GM12891 (cell line): ENCODE measurements around the gene PAQR4.
"Not testable (repeated sequence)": the region's sequence is repeated elsewhere in the genome, so short reads cannot be mapped to it uniquely, and the experiment has no call there.

Experiments
- DNase-seq: peaks from one replicate; pipeline ENCODE4 v3.0.0; 2011; ENCODE audit warnings: low spot score; ENCODE audit not compliant: insufficient read length
- FAIRE-seq: peaks from 2 replicates; lab custom pipeline; 2011; peaks lifted over from hg19 to GRCh38; lab: Jason Lieb, UNC
- PAX5 ChIP-seq: IDR thresholded peaks from 2 replicates; pipeline ENCODE4 v1.6.1; 2011; ENCODE audit warnings: low read length, moderate library complexity, mild to moderate bottlenecking; ENCODE audit not compliant: insufficient read depth, severe bottlenecking
- POLR2A ChIP-seq: IDR thresholded peaks from 2 replicates; pipeline ENCODE4 v1.6.1; 2011; ENCODE audit warnings: low read depth, low read length, control low read depth
- POLR2AphosphoS5 ChIP-seq: IDR thresholded peaks from 2 replicates; pipeline ENCODE4 v1.6.1; 2011; ENCODE audit warnings: low read depth, low read length, control low read depth
- POU2F2 ChIP-seq: IDR thresholded peaks from 2 replicates; pipeline ENCODE4 v1.6.1; 2011; ENCODE audit warnings: low read depth, mild to moderate bottlenecking, control low read depth, low read length, moderate library complexity
- SPI1 ChIP-seq: IDR thresholded peaks from 2 replicates; pipeline ENCODE4 v1.6.1; 2011; ENCODE audit warnings: low read depth, low read length, control low read depth
- TAF1 ChIP-seq: IDR thresholded peaks from 2 replicates; pipeline ENCODE4 v1.6.1; 2011; ENCODE audit warnings: low read depth, low read length, control low read depth

The PAQR4 gene

DNA sequence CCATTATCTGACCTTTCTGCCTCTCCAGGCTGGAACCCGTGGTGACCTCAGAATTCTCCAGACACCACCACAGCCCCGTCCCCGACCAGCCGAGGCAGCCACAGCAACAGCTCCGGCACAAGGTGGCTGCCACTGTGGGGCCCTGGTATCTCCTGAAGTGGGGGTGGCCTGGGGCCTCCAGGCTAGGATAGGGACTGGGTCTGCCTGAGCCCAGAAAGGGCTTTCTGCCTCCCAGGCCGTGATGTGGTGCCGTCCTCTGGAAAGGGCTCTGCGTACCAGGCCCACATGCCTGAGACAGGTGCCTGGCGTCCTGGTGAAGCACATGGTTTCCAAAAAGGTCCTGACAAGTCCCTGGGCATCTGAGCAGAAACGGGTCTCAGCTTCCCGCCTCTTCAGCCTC is 40.4 kb upstream of the PAQR4 start:
- TF ChIP-seq POLR2A (no peak), SPI1 (no peak), POU2F2 (no peak), POLR2AphosphoS5 (no peak), PAX5 (no peak), TAF1 (no peak)
- DNase-seq = no peak
- FAIRE-seq = no peak

DNA sequence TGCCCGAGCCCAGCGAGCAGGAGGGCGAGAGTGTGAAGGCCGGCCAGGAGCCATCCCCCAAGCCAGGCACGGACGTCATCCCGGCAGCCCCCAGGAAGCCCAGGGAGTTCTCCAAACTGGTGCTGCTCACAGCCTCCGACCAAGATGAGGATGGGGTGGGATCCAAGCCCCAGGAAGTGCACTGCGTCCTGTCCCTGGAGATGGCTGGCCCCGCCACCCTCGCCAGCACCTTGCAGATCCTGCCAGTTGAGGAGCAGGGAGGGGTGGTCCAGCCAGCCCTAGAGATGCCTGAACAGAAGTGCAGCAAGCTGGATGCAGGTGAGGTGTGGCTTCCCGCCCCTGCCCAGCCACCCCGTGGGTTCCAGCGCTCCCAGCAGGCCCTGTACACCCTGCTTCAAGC is 39.5 kb upstream of the PAQR4 start:
- TF ChIP-seq TAF1 (no peak), SPI1 (no peak), POLR2AphosphoS5 (no peak), PAX5 (no peak), POU2F2 (no peak), POLR2A (no peak)
- DNase-seq = no peak
- FAIRE-seq = no peak

DNA sequence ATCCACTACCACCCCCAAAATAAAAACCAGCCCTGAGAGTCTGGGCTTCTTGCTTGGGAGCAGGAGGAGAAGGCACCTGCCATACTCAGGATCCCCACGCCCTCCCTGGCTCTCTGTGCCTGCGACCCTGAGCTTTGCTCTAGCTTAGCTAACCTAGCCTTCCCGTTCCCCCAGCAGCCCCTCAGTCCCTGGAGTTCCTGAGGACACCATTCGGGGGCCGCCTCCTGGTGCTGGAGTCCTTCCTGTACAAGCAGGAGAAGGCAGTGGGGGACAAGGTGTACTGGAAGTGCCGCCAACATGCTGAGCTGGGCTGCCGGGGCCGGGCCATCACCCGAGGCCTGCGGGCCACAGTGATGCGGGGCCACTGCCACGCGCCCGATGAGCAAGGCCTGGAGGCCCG is 38.9 kb upstream of the PAQR4 start:
- DNase-seq (no peak), FAIRE-seq (no peak)
- TF ChIP-seq PAX5 (no peak), TAF1 (no peak), SPI1 (no peak), POLR2A (no peak), POLR2AphosphoS5 (no peak), POU2F2 (no peak)

DNA sequence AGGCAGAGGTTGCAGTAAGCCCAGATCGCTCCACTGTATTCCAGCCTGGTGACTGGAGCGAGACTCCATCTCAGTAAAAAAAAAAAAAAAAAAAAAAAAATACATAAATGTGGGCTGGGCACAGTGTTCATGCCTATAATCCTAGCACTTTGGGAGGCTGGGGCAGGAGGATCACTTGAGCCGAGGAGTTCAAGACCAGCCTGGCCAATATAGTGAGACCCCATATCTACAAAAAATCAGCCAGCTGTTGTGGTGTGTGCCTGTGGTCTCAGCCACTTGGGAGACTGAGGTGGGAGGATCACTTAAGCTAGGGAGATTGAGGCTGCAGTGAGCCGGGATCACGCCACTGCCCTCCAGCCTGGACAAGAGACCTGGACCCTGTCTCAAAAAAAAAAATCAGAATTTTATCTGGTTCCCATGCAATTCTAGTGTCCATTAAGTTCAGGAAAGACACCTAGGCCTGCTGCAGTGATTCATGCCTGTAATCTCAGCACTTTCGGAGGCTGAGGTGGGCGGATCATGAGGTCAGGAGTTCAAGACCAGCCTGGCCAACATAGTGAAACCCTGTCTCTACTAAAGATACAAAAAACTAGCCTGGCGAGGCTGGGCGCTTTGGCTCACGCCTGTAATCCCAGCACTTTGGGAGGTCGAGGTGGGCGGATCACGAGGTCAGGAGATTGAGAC is 37.8 kb upstream of the PAQR4 start:
- not testable (repeated sequence) for FAIRE-seq, DNase-seq

DNA sequence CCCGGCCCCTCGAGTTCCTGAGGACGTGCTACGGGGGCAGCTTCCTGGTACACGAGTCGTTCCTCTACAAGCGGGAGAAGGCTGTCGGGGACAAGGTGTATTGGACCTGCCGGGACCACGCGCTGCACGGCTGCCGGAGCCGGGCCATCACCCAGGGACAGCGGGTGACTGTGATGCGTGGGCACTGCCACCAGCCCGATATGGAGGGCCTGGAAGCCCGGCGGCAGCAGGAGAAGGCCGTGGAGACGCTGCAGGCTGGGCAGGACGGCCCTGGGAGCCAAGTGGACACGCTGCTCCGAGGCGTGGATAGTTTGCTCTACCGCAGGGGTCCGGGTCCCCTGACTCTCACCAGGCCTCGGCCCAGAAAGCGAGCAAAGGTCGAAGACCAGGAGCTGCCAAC is 36.0 kb upstream of the PAQR4 start:
- no peak for DNase-seq
- TF ChIP-seq POU2F2 = no peak
- FAIRE-seq = no peak

DNA sequence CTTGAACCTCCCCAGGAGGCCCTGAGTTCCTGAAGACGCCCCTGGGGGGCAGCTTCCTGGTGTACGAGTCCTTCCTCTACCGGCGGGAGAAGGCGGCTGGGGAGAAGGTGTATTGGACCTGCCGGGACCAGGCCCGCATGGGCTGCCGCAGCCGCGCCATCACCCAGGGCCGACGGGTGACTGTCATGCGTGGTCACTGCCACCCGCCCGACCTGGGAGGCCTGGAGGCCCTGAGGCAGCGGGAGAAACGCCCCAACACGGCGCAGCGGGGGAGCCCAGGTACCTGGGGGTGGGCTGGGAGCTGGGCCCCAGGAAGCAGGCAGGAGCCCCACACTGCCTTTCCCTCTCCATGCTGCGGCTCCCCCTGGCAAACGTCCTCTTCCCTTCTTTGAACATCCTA is 35.4 kb upstream of the PAQR4 start:
- no peak for DNase-seq
- FAIRE-seq = no peak
- TF ChIP-seq POLR2AphosphoS5 (no peak), PAX5 (no peak), POU2F2 (no peak), TAF1 (no peak), POLR2A (no peak), SPI1 (no peak)

DNA sequence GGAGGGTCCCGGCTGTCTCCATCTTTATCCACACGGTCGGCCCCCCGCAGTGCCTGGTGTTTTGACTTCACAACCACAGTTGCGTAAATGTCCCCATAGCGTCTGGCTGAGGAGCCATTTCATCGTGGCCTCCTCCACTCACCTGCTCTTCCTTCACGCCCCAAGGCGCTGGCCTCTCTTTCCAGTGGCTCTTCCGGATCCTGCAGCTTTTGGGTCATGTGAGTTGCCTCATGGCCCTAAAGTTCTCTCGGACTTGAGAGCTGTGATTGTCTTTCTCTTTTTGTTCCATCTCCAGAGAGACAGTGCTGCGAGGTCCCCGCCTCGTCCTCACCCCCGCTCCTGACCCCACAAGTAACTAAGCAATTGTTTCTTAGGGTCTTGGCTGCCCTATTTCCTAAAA is 34.7 kb upstream of the PAQR4 start:
- TF ChIP-seq PAX5 (no peak), POU2F2 (no peak), SPI1 (no peak), TAF1 (no peak), POLR2AphosphoS5 (no peak)
- DNase-seq (no peak), FAIRE-seq (no peak)

DNA sequence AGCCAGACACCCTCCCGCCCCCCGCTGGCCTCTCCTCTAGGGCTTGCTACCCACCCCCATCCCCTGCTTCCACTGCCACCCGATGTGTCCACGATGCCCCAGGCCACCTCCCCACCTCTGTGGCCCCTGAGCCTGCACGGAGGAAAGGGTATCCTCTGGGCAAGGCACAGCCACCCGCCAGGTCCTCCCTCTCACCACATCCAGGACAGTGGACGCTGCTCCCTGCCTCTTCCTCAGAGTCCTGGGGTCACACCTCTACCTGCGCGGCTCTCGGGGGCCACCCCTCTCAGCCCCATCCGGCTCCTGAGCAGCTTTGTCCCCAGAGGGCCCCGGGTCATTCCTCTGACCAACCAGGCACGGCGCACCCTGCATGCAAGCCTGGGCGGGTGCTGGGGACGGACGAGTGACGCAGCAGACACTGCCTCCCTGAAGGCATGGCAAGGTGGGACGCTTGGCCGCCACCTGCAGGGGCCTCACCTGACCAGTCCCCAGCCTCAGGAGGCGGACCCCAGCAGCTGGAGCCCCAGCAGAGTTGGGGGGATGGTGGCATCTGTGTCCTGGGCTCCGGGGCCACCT is 32.6 kb upstream of the PAQR4 start:
- DNase-seq = no peak
- no peak for FAIRE-seq
- TF ChIP-seq TAF1 (no peak), POLR2A (no peak), SPI1 (no peak), PAX5 (no peak), POLR2AphosphoS5 (no peak), POU2F2 (no peak)

DNA sequence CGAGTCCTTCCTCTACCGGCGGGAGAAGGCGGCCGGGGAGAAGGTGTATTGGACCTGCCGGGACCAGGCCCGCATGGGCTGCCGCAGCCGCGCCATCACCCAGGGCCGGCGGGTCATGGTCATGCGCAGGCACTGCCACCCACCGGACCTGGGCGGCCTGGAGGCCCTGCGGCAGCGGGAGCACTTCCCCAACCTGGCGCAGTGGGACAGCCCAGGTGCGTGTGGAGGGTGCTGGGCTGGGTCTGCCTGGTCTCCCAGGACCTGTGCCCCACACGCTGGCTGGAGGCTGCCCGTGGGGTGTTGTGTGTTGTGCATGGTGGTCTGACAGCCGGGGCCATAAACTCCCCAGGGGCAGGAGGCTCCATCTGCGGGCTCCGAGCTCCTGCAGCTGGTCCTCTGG is 32.0 kb upstream of the PAQR4 start:
- DNase-seq = no peak
- TF ChIP-seq PAX5 (no peak), TAF1 (no peak), POLR2A (no peak), POLR2AphosphoS5 (no peak)
- no peak for FAIRE-seq

DNA sequence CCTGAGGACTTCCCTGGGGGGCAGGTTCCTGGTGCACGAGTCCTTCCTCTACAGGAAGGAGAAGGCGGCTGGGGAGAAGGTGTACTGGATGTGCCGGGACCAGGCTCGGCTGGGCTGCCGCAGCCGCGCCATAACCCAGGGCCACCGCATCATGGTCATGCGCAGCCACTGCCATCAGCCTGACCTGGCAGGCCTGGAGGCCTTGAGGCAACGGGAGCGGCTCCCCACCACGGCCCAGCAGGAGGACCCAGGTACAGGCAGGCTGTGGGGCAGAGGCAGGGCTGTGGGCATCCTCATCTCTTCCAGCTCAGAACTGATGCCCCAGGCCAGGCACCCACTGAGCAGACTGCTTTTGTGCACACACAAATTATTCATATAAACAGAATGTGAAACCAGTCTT is 30.9 kb upstream of the PAQR4 start:
- TF ChIP-seq POLR2AphosphoS5 = no peak
- TF ChIP-seq TAF1 = no peak
- no peak for TF ChIP-seq POLR2A
- FAIRE-seq = no peak
- no peak for DNase-seq

DNA sequence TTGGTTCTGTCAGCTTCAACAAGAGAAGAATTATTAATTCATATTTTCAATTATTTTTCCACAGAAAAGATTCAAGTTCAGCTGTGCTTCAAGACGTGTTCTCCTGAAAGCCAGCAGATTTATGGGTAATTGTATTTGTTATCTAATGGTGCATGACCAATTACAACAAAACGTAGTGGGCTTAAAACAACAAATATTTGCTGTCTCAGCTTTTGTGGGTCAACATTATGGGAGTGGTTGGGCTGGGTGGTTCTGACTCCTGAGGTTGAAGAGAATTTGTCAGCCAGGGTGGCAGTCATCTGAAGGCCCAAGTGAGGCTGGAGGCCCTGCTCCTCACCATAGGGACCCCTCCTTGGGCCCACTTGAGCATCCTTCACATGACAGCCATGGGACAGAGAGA is 29.2 kb upstream of the PAQR4 start:
- DNase-seq (no peak), FAIRE-seq (no peak)
- TF ChIP-seq SPI1 = no peak
- no peak for TF ChIP-seq POLR2AphosphoS5
- TF ChIP-seq PAX5 = no peak
- TF ChIP-seq TAF1 = no peak
- no peak for TF ChIP-seq POU2F2
- TF ChIP-seq POLR2A = no peak
